GM19239 (cell line): ENCODE data around the gene USP21.

Source experiments
- DNase-seq: peaks from one replicate; pipeline ENCODE4 v3.0.0; 2011; ENCODE audit warnings: low spot score; ENCODE audit not compliant: insufficient read length
- FAIRE-seq: peaks from 2 replicates; lab custom pipeline; 2011; peaks lifted over from hg19 to GRCh38; lab: Jason Lieb, UNC

The USP21 gene

GRCh38 chr1:161187311-161187710 lies 28.0 kb downstream of the USP21 start:
- DNase-seq, result no peak
- FAIRE-seq, result no peak

- FAIRE-seq, result no peak
Measured at GRCh38 chr1:161188381-161188780, 29.1 kb downstream of the USP21 start.

GRCh38 chr1:161189036-161189435 lies 29.7 kb downstream of the USP21 start:
- FAIRE-seq, result no peak
- no peak for DNase-seq

More at GRCh38 chr1:161188381-161188780, 29.1 kb downstream of the USP21 start:
- DNase-seq, result no peak

GRCh38 chr1:161190962-161191521 lies 31.7 kb downstream of the USP21 start:
- no peak for DNase-seq
- FAIRE-seq, result no peak

GRCh38 chr1:161191971-161192370 lies 32.7 kb downstream of the USP21 start:
- DNase-seq (no peak), FAIRE-seq (no peak)

GRCh38 chr1:161192476-161193465 lies 33.5 kb downstream of the USP21 start:
- FAIRE-seq, result peak; percentile 94
- DNase-seq, result peak; percentile 71

- FAIRE-seq (no peak), DNase-seq (no peak)
Measured at GRCh38 chr1:161193561-161194235, 34.4 kb downstream of the USP21 start.

GRCh38 chr1:161195171-161195570 lies 35.9 kb downstream of the USP21 start:
- FAIRE-seq, result peak; percentile 66

GRCh38 chr1:161196111-161196510 lies 36.8 kb downstream of the USP21 start:
- no peak for FAIRE-seq
- DNase-seq, result no peak

More at GRCh38 chr1:161195171-161195570, 35.9 kb downstream of the USP21 start:
- no peak for DNase-seq

GRCh38 chr1:161196521-161197451 lies 37.5 kb downstream of the USP21 start:
- no peak for FAIRE-seq

GRCh38 chr1:161197560-161198193 lies 38.4 kb downstream of the USP21 start:
- FAIRE-seq, result no peak

More at GRCh38 chr1:161196521-161197451, 37.5 kb downstream of the USP21 start:
- no peak for DNase-seq

GRCh38 chr1:161198194-161198896 lies 39.0 kb downstream of the USP21 start:
- DNase-seq (no peak), FAIRE-seq (no peak)

More at GRCh38 chr1:161197560-161198193, 38.4 kb downstream of the USP21 start:
- no peak for DNase-seq

- DNase-seq (no peak), FAIRE-seq (no peak)
Measured at GRCh38 chr1:161198897-161199431, 39.7 kb downstream of the USP21 start, which contains the start of gene ADAMTS4. TSS of gene ADAMTS4 (minus strand) at chr1:161199054. CDS start at chr1:161198627, 427 bp downstream.

- DNase-seq, result no peak
- no peak for FAIRE-seq
Measured at GRCh38 chr1:161199506-161200139, 40.3 kb downstream of the USP21 start.

- FAIRE-seq (no peak), DNase-seq (no peak)
Measured at GRCh38 chr1:161200421-161200991, 41.2 kb downstream of the USP21 start.

GRCh38 chr1:161200992-161201835 lies 41.9 kb downstream of the USP21 start:
- DNase-seq, result no peak
- no peak for FAIRE-seq
